BE2C (cell line): ENCODE results near the gene SMG9.
A peak's percentile ranks its signal among the peaks of the same experiment; 100 is the strongest.
"Not testable (repeated sequence)": the region's sequence is repeated elsewhere in the genome, so short reads cannot be mapped to it uniquely, and the experiment has no call there.

ENCODE experiments used
- DNase-seq: peaks from one replicate; pipeline ENCODE4 v3.0.0-alpha.2; 2020
- H3K27me3 ChIP-seq: fragments of 250-450 bp; sonication (Bioruptor Pico); 2 replicates; pipeline ENCODE4 v1.5.1; 2020; ENCODE audit warnings: mild to moderate bottlenecking
- H3K36me3 ChIP-seq: fragments of 250-450 bp; sonication (Bioruptor Pico); 2 replicates; pipeline ENCODE4 v1.5.1; 2020; ENCODE audit warnings: mild to moderate bottlenecking
- H3K4me1 ChIP-seq: fragments of 250-450 bp; sonication (Bioruptor Pico); 2 replicates; pipeline ENCODE4 v1.5.1; 2020
- H3K4me3 ChIP-seq: 2 replicates; pipeline ENCODE4 v1.5.1; 2011; ENCODE audit warnings: low read depth, low read length
- H3K9me3 ChIP-seq: fragments of 250-450 bp; sonication (Bioruptor Pico); 2 replicates; pipeline ENCODE4 v1.5.1; 2020
- TF ChIP-seq, protein P1 (sequence below): IDR thresholded peaks from 2 replicates; pipeline ENCODE4 v1.5.1; 2012; ENCODE audit warnings: mild to moderate bottlenecking, low read depth, low read length

Gene SMG9

DNA sequence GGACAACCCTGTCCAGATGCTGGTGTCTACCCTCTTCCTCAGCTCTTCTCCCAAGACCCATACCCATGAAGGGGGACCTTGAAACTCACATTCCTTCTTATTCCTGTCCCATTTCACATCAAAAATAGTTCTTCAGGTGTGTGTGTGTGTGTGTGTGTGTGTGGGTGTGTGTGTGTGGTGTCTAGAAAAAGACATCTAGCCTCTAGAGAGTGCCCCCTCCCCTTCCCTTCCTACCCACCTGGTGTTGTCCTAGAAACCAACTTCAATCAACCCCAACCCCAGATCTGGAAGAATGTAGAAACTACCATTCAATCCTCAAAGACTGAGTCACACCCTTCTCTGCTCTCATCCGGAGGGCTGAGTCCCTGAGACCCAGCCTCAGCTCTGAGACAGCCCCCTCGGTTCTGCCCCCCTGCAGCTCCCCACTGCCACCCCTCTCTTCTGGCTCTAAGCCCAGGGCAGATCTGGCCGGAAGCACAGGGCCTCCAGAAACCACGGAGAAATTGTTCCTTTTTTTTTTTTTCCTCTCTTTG, 22.5 kb upstream of the SMG9 start:
- no peaks in the 10 kb centered on the region for H3K36me3 ChIP-seq
- no peak for DNase-seq
- no peaks in the 10 kb centered on the region for H3K4me1 ChIP-seq

DNA sequence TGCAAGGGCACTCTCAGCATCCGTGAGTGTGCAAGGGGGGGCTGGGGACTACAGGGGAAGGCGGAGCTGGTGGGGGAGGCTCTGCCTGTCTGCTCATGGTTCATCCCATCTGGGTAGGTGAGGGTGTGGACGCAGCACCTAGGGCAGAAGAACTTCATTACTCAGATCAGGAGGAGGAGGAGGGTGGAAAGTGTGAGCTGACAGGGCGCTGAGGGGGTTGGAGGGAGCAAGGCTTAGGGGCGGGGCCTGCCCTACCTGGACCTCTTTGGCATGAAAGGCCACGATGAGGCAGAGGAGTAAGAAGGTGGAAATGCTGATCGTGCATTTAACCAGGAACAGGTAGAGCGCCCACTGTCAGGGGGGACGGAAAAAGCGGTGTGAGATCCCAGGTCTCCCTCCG, 21.5 kb upstream of the SMG9 start:
- TF ChIP-seq, protein P1, sequence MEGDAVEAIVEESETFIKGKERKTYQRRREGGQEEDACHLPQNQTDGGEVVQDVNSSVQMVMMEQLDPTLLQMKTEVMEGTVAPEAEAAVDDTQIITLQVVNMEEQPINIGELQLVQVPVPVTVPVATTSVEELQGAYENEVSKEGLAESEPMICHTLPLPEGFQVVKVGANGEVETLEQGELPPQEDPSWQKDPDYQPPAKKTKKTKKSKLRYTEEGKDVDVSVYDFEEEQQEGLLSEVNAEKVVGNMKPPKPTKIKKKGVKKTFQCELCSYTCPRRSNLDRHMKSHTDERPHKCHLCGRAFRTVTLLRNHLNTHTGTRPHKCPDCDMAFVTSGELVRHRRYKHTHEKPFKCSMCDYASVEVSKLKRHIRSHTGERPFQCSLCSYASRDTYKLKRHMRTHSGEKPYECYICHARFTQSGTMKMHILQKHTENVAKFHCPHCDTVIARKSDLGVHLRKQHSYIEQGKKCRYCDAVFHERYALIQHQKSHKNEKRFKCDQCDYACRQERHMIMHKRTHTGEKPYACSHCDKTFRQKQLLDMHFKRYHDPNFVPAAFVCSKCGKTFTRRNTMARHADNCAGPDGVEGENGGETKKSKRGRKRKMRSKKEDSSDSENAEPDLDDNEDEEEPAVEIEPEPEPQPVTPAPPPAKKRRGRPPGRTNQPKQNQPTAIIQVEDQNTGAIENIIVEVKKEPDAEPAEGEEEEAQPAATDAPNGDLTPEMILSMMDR = no peak
- Histone ChIP-seq H3K9me3 (no peaks in the 10 kb centered on the region), H3K36me3 (no peaks in the 10 kb centered on the region), H3K27me3 (0 out of 2 replicates have a peak, but pooled peaks cover 7% of the 10 kb centered on the region), H3K4me3 (no peak overlapping the region), H3K4me1 (no peaks in the 10 kb centered on the region)
- DNase-seq = no peak

More for the DNA sequence above, 22.5 kb upstream of the SMG9 start:
- Histone ChIP-seq H3K4me3 (no peak overlapping the region), H3K9me3 (no peaks in the 10 kb centered on the region), H3K27me3 (0 out of 2 replicates have a peak, but pooled peaks cover 7% of the 10 kb centered on the region)
- TF ChIP-seq, protein P1 = no peak

DNA sequence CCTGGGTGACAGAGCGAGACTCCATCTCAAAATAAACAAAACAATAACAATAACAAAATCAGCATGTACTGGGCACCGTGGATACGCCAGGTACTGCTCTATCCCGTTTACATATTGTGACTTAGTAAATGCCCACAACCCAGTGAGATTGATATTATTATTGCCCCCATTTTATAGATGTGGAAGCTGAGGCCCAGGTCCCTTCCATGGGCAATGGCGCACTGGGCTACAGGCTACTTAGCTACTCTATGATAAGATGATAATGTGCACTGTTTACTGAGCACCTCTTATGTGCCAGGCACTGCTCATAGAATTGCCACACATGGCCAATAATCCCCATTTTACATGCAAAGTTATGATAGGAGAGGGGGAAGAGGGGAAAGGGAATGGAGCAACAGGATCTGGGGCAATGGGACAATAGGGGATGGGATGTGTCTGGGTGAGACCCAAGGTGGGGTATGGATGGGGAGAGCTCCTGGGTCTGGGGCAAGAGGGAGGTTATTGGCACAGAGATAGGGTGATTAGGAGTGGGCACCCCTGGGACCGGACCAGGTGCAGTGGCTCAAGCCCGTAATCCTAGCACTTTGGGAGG, 20.6 kb upstream of the SMG9 start:
- no peaks in the 10 kb centered on the region for H3K9me3 ChIP-seq
- 0 out of 2 replicates have a peak, but pooled peaks cover 7% of the 10 kb centered on the region for H3K27me3 ChIP-seq
- no peak overlapping the region for H3K4me3 ChIP-seq
- H3K36me3 ChIP-seq = no peaks in the 10 kb centered on the region
- TF ChIP-seq, protein P1 = no peak
- no peaks in the 10 kb centered on the region for H3K4me1 ChIP-seq
- no peak for DNase-seq

DNA sequence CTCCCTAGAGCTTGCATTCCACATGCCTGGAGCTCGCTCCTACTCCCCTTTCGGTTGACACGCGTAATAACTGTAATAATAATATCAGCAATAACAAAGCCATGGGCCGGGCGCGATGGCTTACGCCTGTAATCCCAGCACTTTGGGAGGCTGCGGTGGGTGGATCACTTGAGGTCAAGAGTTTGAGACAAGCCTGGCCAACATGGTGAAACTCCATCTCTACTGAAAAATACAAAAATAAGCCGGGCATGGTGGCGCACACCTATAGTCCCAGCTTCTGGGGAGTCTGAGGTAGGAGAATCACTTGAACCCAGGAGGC, 20.1 kb upstream of the SMG9 start:
- not testable (repeated sequence) for DNase-seq, H3K9me3 ChIP-seq, H3K27me3 ChIP-seq, H3K4me3 ChIP-seq, H3K4me1 ChIP-seq, H3K36me3 ChIP-seq

- peak; percentile 87 for DNase-seq
- TF ChIP-seq, protein P1 = peak; percentile 77
- Histone ChIP-seq H3K27me3 (0 out of 2 replicates have a peak, but pooled peaks cover 7% of the 10 kb centered on the region), H3K36me3 (no peaks in the 10 kb centered on the region), H3K4me3 (peak overlapping the region; percentile 21), H3K9me3 (no peaks in the 10 kb centered on the region), H3K4me1 (no peaks in the 10 kb centered on the region)
These were observed 19.6 kb upstream of the SMG9 start for GRCh38 chr19:43774103-43774939.

DNA sequence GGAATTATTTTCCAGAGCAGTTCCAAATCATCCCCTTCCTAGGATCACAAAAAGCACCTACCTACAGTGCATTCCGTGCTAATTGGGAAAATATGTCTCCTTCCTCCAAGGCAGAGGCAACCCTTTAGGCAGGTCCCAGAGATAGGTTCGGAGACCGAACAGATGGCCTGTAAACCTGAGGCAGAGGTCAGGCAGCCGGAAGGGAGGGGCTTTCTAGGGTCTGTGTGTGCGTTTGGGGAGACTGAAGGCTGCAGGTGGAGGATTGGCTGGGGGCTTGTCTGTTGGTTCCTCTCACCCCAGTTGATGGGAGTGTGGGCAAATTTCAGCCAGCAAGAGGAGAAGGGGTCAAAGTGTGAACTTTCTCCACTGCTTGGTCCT, 19.0 kb upstream of the SMG9 start:
- no peak overlapping the region for H3K4me3 ChIP-seq
- no peaks in the 10 kb centered on the region for H3K9me3 ChIP-seq
- no peaks in the 10 kb centered on the region for H3K36me3 ChIP-seq
- no peak for DNase-seq
- no peaks in the 10 kb centered on the region for H3K4me1 ChIP-seq
- H3K27me3 ChIP-seq = 0 out of 2 replicates have a peak, but pooled peaks cover 7% of the 10 kb centered on the region
- TF ChIP-seq, protein P1 = no peak
